ENCODE measurements around the gene LAG3.

- TF ChIP-seq CTCF (IDR thresholded peaks at IDR 0.05; ENCODE audit: insufficient read depth, low read length, poor library complexity, severe bottlenecking) (no peak), EZH2phosphoT487 (conservative IDR thresholded peaks at IDR 0.05; ENCODE audit: low read length) (no peak)
Observed at GRCh38 chr12:6817098-6817497, 44.8 kb downstream of the LAG3 start.
